UCSD-AML1 (cell line): ENCODE measurements around the gene PRRG2.
"Not testable (repeated sequence)": the region's sequence is repeated elsewhere in the genome, so short reads cannot be mapped to it uniquely, and the experiment has no call there.

ENCODE experiments used
- DNase-seq: peaks from one replicate; lab custom pipeline; 2025; ENCODE audit not compliant: unreplicated experiment; lab: John Stamatoyannopoulos, UW

Gene PRRG2

DNA sequence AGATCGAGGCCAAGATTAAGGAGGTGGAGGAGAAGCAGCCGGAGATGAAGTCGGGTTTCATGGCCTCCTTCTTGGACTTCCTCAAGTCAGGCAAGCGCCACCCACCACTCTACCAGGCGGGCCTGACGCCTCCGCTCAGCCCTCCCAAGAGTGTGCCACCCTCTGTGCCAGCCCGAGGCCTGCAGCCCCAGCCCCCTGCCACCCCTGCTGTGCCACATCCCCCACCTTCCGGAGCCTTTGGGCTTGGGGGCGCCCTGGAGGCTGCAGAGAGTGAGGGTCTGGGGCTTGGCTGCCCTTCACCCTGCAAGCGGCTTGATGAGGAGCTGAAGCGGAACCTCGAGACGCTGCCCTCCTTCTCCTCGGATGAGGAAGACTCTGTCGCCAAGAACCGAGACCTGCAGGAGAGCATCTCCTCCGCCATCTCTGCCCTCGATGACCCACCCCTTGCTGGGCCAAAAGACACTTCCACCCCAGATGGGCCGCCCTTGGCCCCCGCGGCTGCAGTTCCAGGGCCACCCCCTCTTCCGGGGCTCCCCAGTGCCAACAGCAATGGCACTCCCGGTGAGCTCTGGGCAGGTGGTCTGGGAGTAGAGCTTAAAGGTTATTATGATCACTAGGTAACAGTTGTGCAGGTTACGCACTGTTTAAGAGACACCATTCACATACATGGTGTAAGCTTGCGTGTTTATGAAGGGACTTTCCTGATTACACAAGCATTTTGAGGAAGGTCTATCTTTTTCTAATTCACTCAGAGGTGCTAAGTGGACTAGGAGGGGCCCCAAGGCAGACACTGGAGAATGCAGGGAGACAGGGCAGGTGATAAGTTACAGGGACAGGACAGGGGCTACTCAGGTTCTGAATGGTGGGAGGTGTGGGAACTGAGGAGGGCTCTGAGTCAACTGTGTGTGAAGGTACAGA lies 18.5 kb downstream of the PRRG2 start:
- DNase-seq: no peak

DNA sequence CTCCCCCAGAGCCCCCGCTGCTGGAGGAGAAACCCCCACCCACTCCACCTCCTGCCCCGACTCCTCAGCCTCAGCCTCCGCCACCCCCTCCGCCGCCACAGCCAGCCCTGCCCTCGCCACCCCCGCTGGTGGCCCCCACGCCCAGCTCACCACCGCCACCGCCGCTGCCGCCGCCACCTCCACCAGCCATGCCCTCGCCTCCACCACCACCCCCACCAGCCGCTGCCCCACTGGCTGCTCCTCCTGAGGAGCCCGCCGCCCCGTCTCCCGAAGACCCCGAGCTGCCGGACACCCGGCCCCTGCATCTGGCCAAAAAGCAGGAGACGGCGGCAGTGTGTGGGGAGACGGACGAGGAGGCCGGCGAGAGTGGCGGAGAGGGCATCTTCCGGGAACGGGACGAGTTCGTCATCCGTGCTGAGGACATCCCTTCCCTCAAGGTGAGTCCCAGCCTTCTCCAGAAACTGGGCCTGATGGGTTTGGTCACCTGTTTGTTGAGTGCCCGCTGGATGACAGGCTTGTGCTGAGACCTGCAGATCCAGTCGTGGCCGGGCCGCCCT lies 20.4 kb downstream of the PRRG2 start:
- no peak for DNase-seq

DNA sequence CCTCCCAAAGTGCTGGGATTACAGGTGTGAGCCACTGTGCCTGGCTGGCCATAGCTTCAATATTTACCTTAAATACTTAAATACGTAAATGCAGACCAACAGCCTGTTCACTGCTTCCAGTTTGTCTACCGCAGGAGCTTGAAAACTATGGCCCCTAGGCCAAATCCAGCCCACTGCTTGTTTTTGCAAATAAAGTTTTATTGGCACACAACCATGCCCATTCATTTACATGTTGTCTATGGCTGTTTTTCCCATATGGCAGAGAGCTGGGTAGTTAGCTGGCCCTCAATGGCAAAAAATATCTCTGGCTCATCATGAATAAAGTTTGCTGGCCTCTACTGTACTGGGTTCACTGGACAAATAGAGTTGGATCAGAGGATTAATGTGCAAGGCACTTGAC lies 21.7 kb downstream of the PRRG2 start:
- DNase-seq: no peak

DNA sequence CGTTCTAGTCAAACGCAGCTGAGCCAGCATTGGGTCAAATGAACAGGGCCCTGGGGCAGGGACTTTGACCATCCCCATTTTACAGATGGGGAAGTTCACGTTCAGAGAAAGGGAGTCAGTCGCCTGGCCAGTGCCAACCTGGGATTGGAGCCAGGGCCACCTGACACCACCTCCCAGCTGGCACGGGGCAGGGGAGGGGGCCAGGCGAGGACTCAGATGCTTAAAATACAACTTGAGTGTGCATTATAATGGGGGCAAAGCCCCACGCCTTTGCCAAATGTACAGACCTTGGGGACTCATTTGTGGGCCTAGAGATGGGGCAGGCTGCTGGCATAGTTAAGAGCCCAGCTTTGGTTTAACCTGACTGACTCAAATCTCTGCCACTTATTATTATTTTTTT lies 24.5 kb downstream of the PRRG2 start:
- no peak for DNase-seq

DNA sequence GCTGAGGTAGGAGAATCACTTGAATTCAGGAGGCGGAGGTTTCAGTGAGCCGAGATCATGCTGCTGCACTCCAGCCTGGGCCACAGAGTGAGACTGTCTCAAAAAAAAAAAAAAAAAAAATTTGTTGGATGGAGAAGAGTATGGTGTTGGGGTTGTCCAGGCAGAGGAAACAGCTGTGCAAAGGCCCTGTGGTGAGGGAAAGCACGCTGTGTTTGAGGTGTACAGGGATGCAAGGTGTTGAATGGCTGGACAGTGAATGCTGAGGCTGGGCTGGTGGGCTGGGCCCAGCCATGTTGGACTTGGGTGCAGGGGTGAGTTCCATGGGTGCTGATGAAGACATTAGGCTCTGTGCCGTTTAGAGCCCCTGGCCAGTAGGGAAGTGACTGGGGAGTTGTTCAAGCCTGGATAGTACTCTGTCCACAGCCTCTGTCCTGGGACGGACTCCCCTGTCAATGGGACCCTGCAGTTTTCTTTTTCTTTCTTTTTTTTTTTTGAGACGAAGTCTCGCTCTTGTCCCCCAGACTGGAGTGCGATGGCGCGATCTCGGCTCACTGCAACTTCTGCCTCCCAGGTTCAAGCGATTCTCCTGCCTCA lies 28.5 kb downstream of the PRRG2 start:
- DNase-seq: no peak

DNA sequence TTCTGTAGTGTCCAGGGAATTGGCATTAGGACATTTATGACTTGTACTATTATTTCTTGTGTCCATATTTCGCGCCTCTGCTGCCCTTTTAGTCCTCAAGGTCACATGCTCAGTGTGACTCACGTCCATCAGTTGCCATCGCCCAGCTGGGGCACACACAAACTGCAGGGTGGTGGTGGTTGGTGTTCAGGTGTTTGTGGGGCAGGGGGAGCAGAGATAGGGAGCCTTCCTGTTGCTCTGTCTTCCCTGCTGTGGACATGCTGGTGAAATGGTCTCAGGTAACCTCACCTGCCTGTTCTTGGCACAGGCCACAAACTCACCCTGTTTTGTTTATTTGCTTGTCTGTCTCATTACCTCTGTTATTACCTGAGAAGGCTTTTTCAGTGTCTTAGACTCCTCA lies 32.3 kb downstream of the PRRG2 start:
- no peak for DNase-seq

DNA sequence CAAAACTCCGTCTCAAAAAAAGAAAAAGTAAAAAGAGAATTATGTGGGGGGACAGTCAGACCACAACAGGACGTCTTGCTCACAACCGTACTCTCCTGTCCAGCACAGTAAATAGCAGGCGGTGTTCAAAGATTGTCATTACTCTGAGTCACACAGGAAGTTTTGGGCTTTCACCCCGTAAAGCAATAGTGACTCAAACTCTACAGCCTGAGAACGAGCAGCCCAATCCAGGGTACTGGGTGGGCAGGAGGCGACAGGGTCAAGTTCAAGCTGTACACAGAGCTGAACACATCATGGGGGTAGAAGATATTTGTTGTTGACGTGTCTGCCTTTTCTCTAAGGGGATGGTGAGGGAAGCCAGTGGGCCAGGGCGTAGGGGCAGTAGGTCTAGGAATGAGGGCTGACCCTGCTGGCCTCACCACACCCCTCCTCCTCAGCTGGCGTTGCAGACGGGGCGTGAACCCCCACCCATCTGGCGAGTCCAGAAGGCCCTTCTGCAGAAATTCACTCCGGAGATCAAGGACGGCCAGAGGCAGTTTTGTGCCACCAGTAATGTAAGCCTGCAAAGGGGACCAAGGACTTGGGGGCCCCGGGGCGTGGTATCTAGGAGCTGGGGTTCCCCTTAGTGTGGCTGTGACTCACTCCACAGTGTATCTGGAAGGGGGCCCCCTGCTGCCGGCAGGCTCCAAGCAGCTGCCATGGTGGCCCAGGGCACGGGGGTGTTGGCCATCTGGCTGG lies 33.1 kb downstream of the PRRG2 start:
- no peak for DNase-seq

DNA sequence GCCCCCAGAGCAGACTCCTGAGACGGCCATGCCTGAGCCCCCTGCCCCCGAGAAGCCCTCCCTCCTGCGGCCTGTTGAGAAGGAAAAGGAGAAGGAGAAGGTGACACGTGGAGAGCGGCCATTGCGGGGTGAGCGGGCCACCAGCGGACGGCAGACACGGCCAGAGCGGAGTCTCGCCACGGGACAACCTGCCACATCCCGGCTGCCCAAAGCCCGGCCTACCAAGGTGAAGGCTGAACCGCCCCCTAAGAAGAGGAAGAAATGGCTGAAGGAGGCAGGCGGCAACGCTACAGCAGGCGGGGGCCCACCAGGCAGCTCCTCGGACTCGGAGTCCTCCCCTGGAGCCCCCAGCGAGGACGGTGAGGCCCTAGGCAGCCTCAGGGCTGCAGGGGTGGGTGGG lies 34.7 kb downstream of the PRRG2 start:
- DNase-seq: no peak

DNA sequence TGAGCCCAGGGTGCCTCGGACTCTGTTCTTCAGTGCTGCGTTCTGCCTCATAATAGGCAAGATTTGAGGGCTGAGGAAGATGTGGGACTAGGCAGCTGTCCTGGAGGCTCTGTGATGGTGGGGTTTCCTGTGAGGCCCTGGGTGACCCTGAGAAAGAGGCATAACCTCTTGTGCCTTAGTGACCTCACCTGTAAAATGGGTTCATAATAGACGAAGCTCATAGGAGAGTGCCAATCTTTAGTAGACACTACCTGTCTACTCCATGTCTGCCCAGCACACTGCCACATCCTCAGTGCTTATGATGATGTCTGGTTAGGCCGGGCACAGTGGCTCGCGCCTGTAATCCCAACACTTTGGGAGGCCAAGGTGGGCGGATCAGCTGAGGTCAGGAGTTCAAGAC lies 35.4 kb downstream of the PRRG2 start:
- DNase-seq: no peak

DNA sequence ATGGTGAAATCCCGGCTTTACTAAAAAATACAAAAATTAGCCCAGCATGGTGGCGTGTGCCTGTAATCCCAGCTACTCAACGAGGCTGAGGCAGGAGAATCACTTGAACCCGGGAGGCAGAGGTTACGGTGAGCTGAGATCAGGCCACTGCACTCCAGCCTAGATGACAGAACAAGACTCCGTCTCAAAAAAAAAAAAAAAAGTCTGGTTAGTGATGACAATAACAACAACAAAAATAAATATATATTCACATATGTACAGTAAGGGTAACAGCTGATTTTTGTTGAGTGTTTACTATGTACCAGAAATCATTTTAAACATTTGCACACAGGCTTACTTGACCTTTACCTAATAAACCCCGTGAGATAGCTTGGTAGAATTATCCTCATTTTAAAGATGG lies 35.8 kb downstream of the PRRG2 start:
- no peak for DNase-seq

DNA sequence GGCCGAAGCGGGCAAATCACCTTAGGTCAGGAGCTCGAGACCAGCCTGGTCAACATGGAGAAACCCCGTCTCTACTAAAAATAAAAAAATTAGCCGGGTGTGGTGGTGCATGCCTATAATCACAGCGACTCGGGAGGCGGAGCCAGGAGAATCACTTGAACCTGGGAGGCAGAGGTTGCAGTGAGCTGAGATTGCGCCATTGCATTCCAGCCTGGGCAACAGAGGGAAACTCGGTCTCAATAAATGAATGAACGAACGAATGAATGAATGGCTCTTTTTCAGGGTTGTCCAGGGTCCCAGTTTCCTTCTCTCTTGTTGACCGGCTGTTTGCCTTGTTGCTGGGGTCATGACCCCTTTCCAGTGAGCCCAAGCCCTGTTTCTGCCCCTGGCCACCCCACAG lies 36.7 kb downstream of the PRRG2 start:
- DNase-seq: not testable (repeated sequence)

DNA sequence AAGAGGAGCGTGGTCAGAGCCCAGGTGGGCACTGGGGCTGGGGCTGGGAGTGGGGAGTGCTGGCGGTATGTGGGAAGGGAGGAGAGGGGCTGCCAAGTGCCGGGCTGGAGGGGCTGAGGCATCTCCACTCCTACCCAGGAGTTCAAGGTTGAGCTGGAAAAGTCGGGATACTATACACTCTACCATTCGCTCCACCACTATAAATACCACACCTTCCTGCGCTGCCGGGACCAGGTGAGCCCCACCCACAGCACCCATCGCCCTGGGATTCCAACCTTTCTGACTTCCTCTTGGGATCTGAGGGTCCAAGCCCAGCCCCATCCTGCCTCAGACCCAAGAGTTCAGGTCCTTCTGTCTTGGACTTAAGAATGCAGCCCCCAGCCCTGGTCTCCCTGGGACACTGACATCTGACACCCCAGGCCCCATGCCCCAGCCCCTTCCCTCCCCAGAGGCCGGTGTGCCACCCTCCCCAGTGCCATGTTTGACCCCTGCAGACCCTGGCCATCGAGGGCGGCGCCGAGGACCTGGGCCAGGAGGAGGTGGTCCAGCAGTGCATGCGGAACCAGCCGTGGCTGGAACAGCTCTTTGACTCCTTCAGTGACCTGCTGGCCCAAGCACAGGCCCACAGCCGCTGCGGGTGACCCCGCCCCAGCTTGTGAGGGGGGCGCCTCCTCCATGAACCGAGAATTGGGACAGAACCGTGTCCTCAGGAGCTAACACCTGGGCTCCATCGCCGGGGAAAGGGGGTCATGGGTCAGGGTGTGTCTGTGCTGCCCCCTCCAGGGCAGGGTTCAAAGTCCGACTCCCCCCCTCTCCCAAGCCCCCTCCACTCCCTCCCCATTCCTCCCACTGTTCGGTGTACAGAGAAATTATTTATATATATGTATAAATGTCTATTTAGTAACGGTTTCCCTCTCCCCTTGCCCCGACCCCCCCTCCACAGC lies 44.1 kb downstream of the PRRG2 start:
- DNase-seq: no peak

DNA sequence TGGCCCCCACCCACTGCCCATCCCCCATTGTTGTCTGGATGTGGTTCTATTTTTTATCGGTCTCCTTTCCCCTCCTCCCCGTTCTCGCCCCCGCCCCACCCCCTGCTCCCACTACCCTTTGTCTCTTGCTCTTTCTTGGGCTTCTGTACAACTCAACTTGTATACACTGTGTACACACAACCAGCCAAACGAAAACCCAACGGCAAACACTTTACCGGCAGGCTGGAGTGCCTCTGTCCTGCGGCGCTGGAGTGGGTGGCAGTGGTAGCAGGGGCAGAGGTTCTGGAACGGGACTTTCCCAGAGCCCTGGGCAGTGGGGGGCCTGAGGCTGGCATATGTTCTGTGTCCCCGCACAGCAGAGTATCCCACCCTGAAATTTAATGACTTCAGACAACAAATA lies 45.1 kb downstream of the PRRG2 start:
- DNase-seq: no peak

DNA sequence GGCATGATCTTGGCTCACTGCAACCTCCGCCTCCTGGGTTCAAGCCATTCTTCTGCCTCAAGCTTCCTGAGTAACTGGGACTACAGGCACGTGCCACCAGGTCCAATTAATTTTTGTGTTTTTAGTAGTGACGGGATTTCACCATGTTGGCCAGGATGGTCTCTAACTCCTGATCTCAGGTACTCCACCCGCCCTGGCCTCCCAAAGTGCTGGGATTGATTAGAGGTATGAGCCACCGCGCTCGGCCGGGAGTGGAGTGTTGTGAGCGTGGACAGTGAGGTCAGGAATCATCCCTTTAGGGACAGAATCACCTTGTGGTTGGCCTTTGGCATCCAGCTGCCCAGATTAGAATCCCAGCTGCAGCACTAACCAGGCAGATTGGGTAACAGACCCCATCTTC lies 48.5 kb downstream of the PRRG2 start:
- no peak for DNase-seq

DNA sequence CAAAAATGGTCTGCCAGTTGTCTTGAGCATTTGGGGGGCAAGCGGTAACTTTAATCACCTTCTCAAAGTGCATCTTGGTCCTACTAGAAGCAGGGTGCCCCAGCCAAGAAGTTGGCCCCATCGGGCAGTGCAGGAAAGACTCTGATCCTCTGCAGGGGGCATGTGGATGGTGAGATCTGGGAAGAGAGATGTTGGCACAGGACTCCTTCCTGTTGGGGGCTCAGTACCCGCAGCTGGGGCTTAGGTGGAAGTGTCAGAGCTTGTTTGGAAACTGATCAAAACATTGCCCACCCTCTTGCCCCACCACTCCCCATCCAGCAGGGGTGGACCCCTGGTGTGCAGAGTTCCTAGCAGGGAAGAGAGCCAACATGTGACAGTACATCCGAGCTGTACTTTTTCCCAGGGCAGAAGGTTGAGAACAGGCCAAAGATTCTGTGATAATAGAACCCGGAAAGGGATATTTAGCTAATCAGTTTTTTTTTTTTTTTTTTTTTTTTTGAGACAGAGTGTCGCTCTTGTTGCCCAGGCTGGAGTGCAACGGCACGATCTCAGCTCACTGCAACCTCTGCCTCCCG lies 50.0 kb downstream of the PRRG2 start:
- DNase-seq: no peak

DNA sequence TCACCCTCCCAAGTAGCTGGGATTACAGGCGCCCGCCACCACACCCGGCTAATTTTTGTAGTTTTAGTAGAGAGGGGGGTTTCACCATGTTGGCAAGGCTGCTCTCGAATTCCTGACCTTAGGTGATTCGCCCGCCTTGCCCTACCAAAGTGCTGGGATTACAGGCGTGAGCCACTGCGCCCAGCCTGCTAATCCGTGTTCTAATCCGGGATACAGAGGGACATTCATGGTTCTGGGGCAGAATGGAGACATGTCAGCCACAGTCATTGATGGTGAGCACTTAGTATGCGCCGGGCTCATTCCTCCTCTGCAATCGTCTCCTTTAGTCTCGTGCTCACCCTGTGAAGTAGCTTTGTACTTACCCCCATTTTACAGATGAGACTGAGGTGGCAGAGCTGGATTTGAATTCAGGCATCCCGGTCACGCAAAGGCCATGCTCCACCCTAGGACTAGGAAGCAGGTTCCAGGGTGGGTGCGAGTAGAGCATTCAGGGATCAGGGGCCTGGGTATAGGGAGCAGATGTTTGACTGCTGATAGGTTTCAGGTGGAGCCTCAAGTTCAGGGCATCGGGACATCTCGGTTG lies 50.6 kb downstream of the PRRG2 start:
- DNase-seq: no peak

DNA sequence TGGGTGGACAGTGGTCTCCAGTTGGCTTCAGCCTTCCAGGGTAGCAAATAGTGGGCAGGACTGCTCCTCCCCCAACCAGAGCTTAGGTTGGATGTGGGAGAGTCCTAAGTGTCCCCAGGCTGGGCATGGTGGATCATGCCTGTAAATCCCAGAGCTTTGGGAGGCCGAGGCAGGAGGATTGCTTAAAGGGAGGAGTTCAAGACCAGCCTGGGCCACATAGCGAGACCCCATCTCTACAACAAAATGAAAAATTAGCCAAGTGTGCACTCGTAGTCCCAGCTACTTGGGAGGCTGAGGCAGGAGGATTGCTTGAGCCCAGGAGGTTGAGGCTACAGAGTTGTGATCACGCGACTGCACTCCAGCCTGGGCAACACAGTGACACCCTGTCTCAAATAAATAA lies 51.5 kb downstream of the PRRG2 start:
- no peak for DNase-seq

DNA sequence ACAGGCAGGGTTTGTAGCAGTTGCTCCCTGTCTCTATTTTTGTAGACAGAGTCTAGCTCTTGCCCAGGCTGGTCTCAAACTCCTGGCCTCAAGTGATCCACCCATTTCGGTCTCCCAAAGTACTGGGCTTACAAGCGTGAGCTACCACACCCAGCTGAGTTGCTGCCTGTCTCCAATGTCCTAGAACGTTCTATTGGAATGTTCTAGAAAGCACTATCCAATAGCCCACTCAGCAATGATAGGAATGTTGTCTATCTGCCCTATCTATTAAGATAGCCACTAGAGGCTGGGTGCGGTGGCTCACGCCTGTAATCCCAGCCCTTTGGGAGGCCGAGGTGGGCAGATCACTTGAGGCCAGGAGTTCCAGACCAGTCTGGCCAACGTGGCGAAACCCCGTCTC lies 52.2 kb downstream of the PRRG2 start:
- DNase-seq: not testable (repeated sequence)

DNA sequence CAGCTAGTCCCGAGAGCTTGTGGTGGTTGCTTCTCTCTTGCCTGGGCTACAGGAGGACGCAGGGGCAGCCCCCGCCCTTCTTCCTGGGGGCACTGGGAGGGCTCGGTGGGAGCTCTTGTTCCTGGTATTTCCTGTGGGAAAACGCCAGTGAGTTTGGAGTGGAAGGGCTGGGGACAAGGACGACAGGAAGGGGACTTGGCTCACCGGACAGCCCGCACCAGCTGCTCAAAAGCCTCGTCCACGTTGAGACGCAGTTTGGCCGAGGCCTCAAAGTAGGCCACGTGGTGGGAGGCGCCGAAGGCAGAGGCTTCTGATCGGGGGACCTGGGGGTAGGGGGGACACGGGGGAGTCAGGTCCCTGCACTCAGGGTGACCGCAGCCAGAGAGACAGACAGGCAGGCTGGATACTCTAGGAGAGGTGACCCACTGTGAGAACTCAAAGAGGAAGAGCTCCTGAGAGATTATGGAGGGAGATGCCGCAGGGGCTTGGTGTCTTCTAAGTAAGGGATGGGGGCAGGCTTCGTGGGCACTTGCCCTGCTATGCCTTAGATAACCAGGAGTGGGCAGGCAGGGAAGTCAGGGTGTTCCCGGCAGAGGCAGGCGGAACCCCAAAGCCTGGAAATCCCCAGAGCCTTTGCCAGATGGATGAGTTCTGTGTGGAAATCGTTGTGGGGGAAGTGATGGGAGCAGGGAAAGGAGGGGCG lies 54.6 kb downstream of the PRRG2 start:
- no peak for DNase-seq
